DMS79 treated with DMSO at 0.1 percent for 48 hours (cell line): Measurements from ENCODE around the gene MED28.

Source experiments
- DNase-seq: peaks from one replicate; lab custom pipeline; 2025; lab: John Stamatoyannopoulos, UW

MED28 gene

GRCh38 chr4:17667253-17667652 lies 52.8 kb downstream of the MED28 start:
- DNase-seq: peak; percentile 26

- peak; percentile 85 for DNase-seq
These were observed 53.3 kb downstream of the MED28 start for GRCh38 chr4:17667653-17668201.

GRCh38 chr4:17670423-17670822 lies 56.0 kb downstream of the MED28 start:
- no peak for DNase-seq

- no peak for DNase-seq
These were observed 66.3 kb downstream of the MED28 start for GRCh38 chr4:17680559-17681280.

- no peak for DNase-seq
These were observed 67.1 kb downstream of the MED28 start for GRCh38 chr4:17681281-17682221.

- DNase-seq: no peak
These were observed 67.8 kb downstream of the MED28 start for GRCh38 chr4:17682222-17682566.
